ENCODE data around the gene FAM72C. TPM values are rescaled to one million over a fixed set of nuclear protein-coding genes. Genes with fewer than 3 reads are reported as not detected.
A peak's percentile ranks its signal among the peaks of the same experiment; 100 is the strongest.
"Not testable (repeated sequence)": the region's sequence is repeated elsewhere in the genome, so short reads cannot be mapped to it uniquely, and the experiment has no call there.

Gene FAM72C
- total RNA-seq, 2 experiments from 2014 or later, result 18.0 to 44.9 TPM

- H4K20me1 ChIP-seq (ENCODE audit: insufficient read depth, low read length); H3K4me2 ChIP-seq (ENCODE audit: low read length); CTCF ChIA-PET (ENCODE audit: unreplicated experiment); H3K4me3 ChIP-seq (ENCODE audit: low read depth, low read length, poor library complexity, severe bottlenecking); POLR2A ChIA-PET; H3K36me3 ChIP-seq (ENCODE audit: insufficient read depth, low read length); H2AFZ ChIP-seq (ENCODE audit: low read length); H3K4me1 ChIP-seq (ENCODE audit: insufficient read depth, low read length, poor library complexity, severe bottlenecking); BruUV-seq (replicated peaks); intact Hi-C loops (cut with micrococcal nuclease; ENCODE audit: unreplicated experiment); H3K9me2 ChIP-seq (ENCODE audit: insufficient read depth, low read length); H3K79me2 ChIP-seq (ENCODE audit: insufficient read depth, low read depth, low read length); H3K27ac ChIP-seq (ENCODE audit: low read depth, low read length, poor library complexity, severe bottlenecking); H3K9me3 ChIP-seq (ENCODE audit: low read length): not testable (repeated sequence)
- peak; percentile 31 for DNase-seq (ENCODE audit: low spot score)
- 0 out of 2 replicates have a peak, but pooled peaks have one; percentile 9 for TF ChIP-seq CTCF (conservative IDR thresholded peaks at IDR 0.05; ENCODE audit: low read length)
Observed at GRCh38 chr1:144002141-144002881, 30.5 kb upstream of the FAM72C start.

GRCh38 chr1:144001077-144001476 is 29.3 kb upstream of the FAM72C start:
- H4K20me1 ChIP-seq (ENCODE audit: insufficient read depth, low read length); H3K9me3 ChIP-seq (ENCODE audit: low read length); intact Hi-C loops (cut with micrococcal nuclease; ENCODE audit: unreplicated experiment); H3K4me1 ChIP-seq (ENCODE audit: insufficient read depth, low read length, poor library complexity, severe bottlenecking); POLR2A ChIA-PET; DNase-seq (ENCODE audit: low spot score); H3K9me2 ChIP-seq (ENCODE audit: insufficient read depth, low read length); H3K4me2 ChIP-seq (ENCODE audit: low read length); H3K27ac ChIP-seq (ENCODE audit: low read depth, low read length, poor library complexity, severe bottlenecking); H3K79me2 ChIP-seq (ENCODE audit: insufficient read depth, low read depth, low read length); CTCF ChIA-PET (ENCODE audit: unreplicated experiment); H3K36me3 ChIP-seq (ENCODE audit: insufficient read depth, low read length); BruUV-seq (replicated peaks); H2AFZ ChIP-seq (ENCODE audit: low read length); H3K4me3 ChIP-seq (ENCODE audit: low read depth, low read length, poor library complexity, severe bottlenecking): not testable (repeated sequence)

- H3K79me2 ChIP-seq (ENCODE audit: insufficient read depth, low read depth, low read length); CTCF ChIA-PET (ENCODE audit: unreplicated experiment); H3K4me1 ChIP-seq (ENCODE audit: insufficient read depth, low read length, poor library complexity, severe bottlenecking); POLR2A ChIA-PET; H4K20me1 ChIP-seq (ENCODE audit: insufficient read depth, low read length); H3K27ac ChIP-seq (ENCODE audit: low read depth, low read length, poor library complexity, severe bottlenecking); H3K4me2 ChIP-seq (ENCODE audit: low read length); DNase-seq (ENCODE audit: low spot score); H2AFZ ChIP-seq (ENCODE audit: low read length); H3K4me3 ChIP-seq (ENCODE audit: low read depth, low read length, poor library complexity, severe bottlenecking); H3K9me3 ChIP-seq (ENCODE audit: low read length); H3K36me3 ChIP-seq (ENCODE audit: insufficient read depth, low read length); H3K9me2 ChIP-seq (ENCODE audit: insufficient read depth, low read length); intact Hi-C loops (cut with micrococcal nuclease; ENCODE audit: unreplicated experiment); BruUV-seq (replicated peaks): not testable (repeated sequence)
Observed at GRCh38 chr1:143996020-143996419, 24.2 kb upstream of the FAM72C start.

- H3K4me1 ChIP-seq (ENCODE audit: insufficient read depth, low read length, poor library complexity, severe bottlenecking); H3K36me3 ChIP-seq (ENCODE audit: insufficient read depth, low read length); intact Hi-C loops (cut with micrococcal nuclease; ENCODE audit: unreplicated experiment); H3K79me2 ChIP-seq (ENCODE audit: insufficient read depth, low read depth, low read length); BruUV-seq (replicated peaks); H3K4me3 ChIP-seq (ENCODE audit: low read depth, low read length, poor library complexity, severe bottlenecking); DNase-seq (ENCODE audit: low spot score); POLR2A ChIA-PET; H4K20me1 ChIP-seq (ENCODE audit: insufficient read depth, low read length); H3K9me3 ChIP-seq (ENCODE audit: low read length); H3K27ac ChIP-seq (ENCODE audit: low read depth, low read length, poor library complexity, severe bottlenecking); H3K4me2 ChIP-seq (ENCODE audit: low read length); CTCF ChIA-PET (ENCODE audit: unreplicated experiment); H2AFZ ChIP-seq (ENCODE audit: low read length); H3K9me2 ChIP-seq (ENCODE audit: insufficient read depth, low read length): not testable (repeated sequence)
Observed at GRCh38 chr1:143993301-143993907, 21.6 kb upstream of the FAM72C start.

GRCh38 chr1:143990699-143991098 is 18.9 kb upstream of the FAM72C start:
- DNase-seq (ENCODE audit: low spot score); H2AFZ ChIP-seq (ENCODE audit: low read length); H3K4me3 ChIP-seq (ENCODE audit: low read depth, low read length, poor library complexity, severe bottlenecking); CTCF ChIA-PET (ENCODE audit: unreplicated experiment); H3K79me2 ChIP-seq (ENCODE audit: insufficient read depth, low read depth, low read length); intact Hi-C loops (cut with micrococcal nuclease; ENCODE audit: unreplicated experiment); POLR2A ChIA-PET; H3K9me3 ChIP-seq (ENCODE audit: low read length); H3K4me1 ChIP-seq (ENCODE audit: insufficient read depth, low read length, poor library complexity, severe bottlenecking); H3K27ac ChIP-seq (ENCODE audit: low read depth, low read length, poor library complexity, severe bottlenecking); H4K20me1 ChIP-seq (ENCODE audit: insufficient read depth, low read length); H3K4me2 ChIP-seq (ENCODE audit: low read length); BruUV-seq (replicated peaks); H3K36me3 ChIP-seq (ENCODE audit: insufficient read depth, low read length); H3K9me2 ChIP-seq (ENCODE audit: insufficient read depth, low read length): not testable (repeated sequence)

GRCh38 chr1:143989719-143990118 is 17.9 kb upstream of the FAM72C start:
- H3K79me2 ChIP-seq (ENCODE audit: insufficient read depth, low read depth, low read length); H3K9me3 ChIP-seq (ENCODE audit: low read length); DNase-seq (ENCODE audit: low spot score); CTCF ChIA-PET (ENCODE audit: unreplicated experiment); POLR2A ChIA-PET; H3K4me3 ChIP-seq (ENCODE audit: low read depth, low read length, poor library complexity, severe bottlenecking); BruUV-seq (replicated peaks); H2AFZ ChIP-seq (ENCODE audit: low read length); H3K27ac ChIP-seq (ENCODE audit: low read depth, low read length, poor library complexity, severe bottlenecking); H4K20me1 ChIP-seq (ENCODE audit: insufficient read depth, low read length); H3K36me3 ChIP-seq (ENCODE audit: insufficient read depth, low read length); H3K9me2 ChIP-seq (ENCODE audit: insufficient read depth, low read length); intact Hi-C loops (cut with micrococcal nuclease; ENCODE audit: unreplicated experiment); H3K4me1 ChIP-seq (ENCODE audit: insufficient read depth, low read length, poor library complexity, severe bottlenecking); H3K4me2 ChIP-seq (ENCODE audit: low read length): not testable (repeated sequence)

Measured in OCI-LY7 (cell line).